WTC11 (cell line): ENCODE data around the gene MARCO.

Experiments
- CREB1 ChIP-seq: sonication (generic); formaldehyde crosslinking; IDR thresholded peaks from 2 replicates; pipeline ENCODE4 v1.8.0; 2023; ENCODE audit warnings: mild to moderate bottlenecking, missing genetic modification reagents
- ESRRA ChIP-seq: sonication (generic); formaldehyde crosslinking; IDR thresholded peaks from 2 replicates; pipeline ENCODE4 v1.8.1; 2022; ENCODE audit warnings: mild to moderate bottlenecking, missing genetic modification reagents, borderline replicate concordance
- ETV6 ChIP-seq: sonication (generic); formaldehyde crosslinking; IDR thresholded peaks from 2 replicates; pipeline ENCODE4 v1.8.1; 2022; ENCODE audit warnings: mild to moderate bottlenecking, missing genetic modification reagents
- NR1H2 ChIP-seq: sonication (generic); formaldehyde crosslinking; IDR thresholded peaks from 2 replicates; pipeline ENCODE4 v1.9.0; 2021; ENCODE audit warnings: mild to moderate bottlenecking, moderate library complexity, missing genetic modification reagents
- SP1 ChIP-seq: sonication (generic); formaldehyde crosslinking; conservative IDR thresholded peaks from 2 replicates; pipeline ENCODE4 v1.8.1; 2022; ENCODE audit warnings: missing genetic modification reagents
- TF ChIP-seq, protein P1 (sequence below): sonication (generic); formaldehyde crosslinking; IDR thresholded peaks from 2 replicates; pipeline ENCODE4 v1.8.0; 2022; ENCODE audit warnings: mild to moderate bottlenecking, missing genetic modification reagents
- TF ChIP-seq, protein P2 (sequence below): fragments of 200-600 bp; IDR thresholded peaks from 2 replicates; pipeline ENCODE4 v1.8.0; 2022; ENCODE audit warnings: antibody characterized with exemption
- TF ChIP-seq, protein P3 (sequence below): sonication (generic); formaldehyde crosslinking; IDR thresholded peaks from 2 replicates; pipeline ENCODE4 v1.8.0; 2022; ENCODE audit warnings: mild to moderate bottlenecking, missing genetic modification reagents
- TF ChIP-seq, protein P4 (sequence below): fragments of 250-450 bp; sonication (Bioruptor Pico); IDR thresholded peaks from 2 replicates; pipeline ENCODE4 v1.9.0; 2021; ENCODE audit warnings: mild to moderate bottlenecking

DNA sequence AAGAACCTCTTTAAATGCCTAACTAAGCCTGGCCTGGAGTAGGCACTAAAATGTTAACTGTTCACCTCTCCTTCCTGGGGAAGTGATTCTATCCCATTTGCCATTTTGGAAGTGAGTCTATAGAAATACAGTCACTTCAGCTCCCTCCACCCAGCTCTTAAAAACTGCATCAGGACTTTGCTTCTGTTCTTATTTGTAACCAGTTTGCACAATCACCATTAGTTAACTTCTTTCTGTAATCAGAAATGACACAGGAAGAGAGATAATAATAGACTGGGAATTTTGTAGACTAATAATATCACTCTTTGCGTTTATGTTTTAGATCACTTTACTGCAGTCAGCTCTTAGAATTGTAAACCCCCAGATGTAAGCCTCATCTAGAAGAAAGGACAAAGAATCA is 16.0 kb upstream of the MARCO start:
- TF ChIP-seq, protein P1, sequence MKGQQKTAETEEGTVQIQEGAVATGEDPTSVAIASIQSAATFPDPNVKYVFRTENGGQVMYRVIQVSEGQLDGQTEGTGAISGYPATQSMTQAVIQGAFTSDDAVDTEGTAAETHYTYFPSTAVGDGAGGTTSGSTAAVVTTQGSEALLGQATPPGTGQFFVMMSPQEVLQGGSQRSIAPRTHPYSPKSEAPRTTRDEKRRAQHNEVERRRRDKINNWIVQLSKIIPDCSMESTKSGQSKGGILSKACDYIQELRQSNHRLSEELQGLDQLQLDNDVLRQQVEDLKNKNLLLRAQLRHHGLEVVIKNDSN (CRISPR knock-in tag): no peak
- TF ChIP-seq, protein P2, sequence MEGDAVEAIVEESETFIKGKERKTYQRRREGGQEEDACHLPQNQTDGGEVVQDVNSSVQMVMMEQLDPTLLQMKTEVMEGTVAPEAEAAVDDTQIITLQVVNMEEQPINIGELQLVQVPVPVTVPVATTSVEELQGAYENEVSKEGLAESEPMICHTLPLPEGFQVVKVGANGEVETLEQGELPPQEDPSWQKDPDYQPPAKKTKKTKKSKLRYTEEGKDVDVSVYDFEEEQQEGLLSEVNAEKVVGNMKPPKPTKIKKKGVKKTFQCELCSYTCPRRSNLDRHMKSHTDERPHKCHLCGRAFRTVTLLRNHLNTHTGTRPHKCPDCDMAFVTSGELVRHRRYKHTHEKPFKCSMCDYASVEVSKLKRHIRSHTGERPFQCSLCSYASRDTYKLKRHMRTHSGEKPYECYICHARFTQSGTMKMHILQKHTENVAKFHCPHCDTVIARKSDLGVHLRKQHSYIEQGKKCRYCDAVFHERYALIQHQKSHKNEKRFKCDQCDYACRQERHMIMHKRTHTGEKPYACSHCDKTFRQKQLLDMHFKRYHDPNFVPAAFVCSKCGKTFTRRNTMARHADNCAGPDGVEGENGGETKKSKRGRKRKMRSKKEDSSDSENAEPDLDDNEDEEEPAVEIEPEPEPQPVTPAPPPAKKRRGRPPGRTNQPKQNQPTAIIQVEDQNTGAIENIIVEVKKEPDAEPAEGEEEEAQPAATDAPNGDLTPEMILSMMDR: no peak
- TF ChIP-seq ETV6 (CRISPR knock-in tag) (no peak), NR1H2 (CRISPR knock-in tag) (no peak), ESRRA (CRISPR knock-in tag) (no peak), SP1 (no peak), CREB1 (CRISPR knock-in tag) (no peak)
- TF ChIP-seq, protein P3, sequence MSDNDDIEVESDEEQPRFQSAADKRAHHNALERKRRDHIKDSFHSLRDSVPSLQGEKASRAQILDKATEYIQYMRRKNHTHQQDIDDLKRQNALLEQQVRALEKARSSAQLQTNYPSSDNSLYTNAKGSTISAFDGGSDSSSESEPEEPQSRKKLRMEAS (CRISPR knock-in tag): no peak
- TF ChIP-seq, protein P4, sequence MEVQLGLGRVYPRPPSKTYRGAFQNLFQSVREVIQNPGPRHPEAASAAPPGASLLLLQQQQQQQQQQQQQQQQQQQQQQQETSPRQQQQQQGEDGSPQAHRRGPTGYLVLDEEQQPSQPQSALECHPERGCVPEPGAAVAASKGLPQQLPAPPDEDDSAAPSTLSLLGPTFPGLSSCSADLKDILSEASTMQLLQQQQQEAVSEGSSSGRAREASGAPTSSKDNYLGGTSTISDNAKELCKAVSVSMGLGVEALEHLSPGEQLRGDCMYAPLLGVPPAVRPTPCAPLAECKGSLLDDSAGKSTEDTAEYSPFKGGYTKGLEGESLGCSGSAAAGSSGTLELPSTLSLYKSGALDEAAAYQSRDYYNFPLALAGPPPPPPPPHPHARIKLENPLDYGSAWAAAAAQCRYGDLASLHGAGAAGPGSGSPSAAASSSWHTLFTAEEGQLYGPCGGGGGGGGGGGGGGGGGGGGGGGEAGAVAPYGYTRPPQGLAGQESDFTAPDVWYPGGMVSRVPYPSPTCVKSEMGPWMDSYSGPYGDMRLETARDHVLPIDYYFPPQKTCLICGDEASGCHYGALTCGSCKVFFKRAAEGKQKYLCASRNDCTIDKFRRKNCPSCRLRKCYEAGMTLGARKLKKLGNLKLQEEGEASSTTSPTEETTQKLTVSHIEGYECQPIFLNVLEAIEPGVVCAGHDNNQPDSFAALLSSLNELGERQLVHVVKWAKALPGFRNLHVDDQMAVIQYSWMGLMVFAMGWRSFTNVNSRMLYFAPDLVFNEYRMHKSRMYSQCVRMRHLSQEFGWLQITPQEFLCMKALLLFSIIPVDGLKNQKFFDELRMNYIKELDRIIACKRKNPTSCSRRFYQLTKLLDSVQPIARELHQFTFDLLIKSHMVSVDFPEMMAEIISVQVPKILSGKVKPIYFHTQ (CRISPR knock-in tag): no peak
